ENCODE data around the gene ARRDC1. TPM values are rescaled to one million over a fixed set of nuclear protein-coding genes. Genes with fewer than 3 reads are reported as not detected.

ARRDC1 gene
- total RNA-seq, 1 experiment from 2014 or later, result 13.3 TPM

DNA sequence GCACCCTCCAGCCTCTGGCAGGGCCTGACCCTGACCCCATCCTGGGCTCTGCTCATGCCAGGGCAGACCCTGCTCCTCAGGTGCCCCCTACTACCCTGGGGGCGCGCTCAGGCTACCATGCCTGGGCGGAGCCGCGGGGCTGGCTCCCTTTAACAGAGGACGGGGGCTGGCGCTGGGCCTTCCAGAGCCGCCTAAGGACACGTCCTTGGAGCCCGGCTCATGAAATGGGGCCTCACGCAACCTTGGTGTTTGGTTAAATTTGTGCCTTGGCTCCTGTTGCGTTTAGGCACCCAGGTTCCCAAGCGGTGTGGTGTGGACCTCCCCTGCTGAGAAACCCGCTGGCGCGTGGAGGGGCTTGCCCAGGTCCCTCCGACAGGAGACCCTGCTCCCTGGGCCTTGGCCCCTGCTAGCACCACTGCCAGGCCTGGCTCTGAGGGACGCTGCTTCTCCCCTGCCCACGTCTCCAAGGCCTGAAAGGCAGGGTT, 9.9 kb downstream of the ARRDC1 start:
- H3K27ac ChIP-seq (ENCODE audit: low read depth, low read length, poor library complexity, severe bottlenecking), result no peak overlapping the region
- BruUV-seq (replicated peaks), result no TSS peak
- H3K4me3 ChIP-seq (ENCODE audit: low read depth, low read length, poor library complexity, severe bottlenecking), result no peak overlapping the region
- no peaks in the 10 kb centered on the region for H3K27me3 ChIP-seq (replicated peaks; ENCODE audit: insufficient read depth, low read depth, low read length, poor library complexity)
- no peak for TF ChIP-seq EZH2 (IDR thresholded peaks at IDR 0.05; ENCODE audit: borderline replicate concordance, low read depth, low read length, poor library complexity, severe bottlenecking)
- TF ChIP-seq, protein P1, sequence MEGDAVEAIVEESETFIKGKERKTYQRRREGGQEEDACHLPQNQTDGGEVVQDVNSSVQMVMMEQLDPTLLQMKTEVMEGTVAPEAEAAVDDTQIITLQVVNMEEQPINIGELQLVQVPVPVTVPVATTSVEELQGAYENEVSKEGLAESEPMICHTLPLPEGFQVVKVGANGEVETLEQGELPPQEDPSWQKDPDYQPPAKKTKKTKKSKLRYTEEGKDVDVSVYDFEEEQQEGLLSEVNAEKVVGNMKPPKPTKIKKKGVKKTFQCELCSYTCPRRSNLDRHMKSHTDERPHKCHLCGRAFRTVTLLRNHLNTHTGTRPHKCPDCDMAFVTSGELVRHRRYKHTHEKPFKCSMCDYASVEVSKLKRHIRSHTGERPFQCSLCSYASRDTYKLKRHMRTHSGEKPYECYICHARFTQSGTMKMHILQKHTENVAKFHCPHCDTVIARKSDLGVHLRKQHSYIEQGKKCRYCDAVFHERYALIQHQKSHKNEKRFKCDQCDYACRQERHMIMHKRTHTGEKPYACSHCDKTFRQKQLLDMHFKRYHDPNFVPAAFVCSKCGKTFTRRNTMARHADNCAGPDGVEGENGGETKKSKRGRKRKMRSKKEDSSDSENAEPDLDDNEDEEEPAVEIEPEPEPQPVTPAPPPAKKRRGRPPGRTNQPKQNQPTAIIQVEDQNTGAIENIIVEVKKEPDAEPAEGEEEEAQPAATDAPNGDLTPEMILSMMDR (conservative IDR thresholded peaks at IDR 0.05; ENCODE audit: low read depth, low read length), result no peak
- H3K4me1 ChIP-seq (ENCODE audit: insufficient read depth, low read length, poor library complexity, severe bottlenecking), result peaks cover 4% of the 10 kb centered on the region
- POLR2A ChIA-PET (ENCODE audit: low non-redundant PET), result no interaction called here
- no peaks in the 10 kb centered on the region for H3K9me3 ChIP-seq (ENCODE audit: low read depth, low read length, poor library complexity, severe bottlenecking)
- no peak for DNase-seq (ENCODE audit: low spot score)
- intact Hi-C loops (cut with micrococcal nuclease; ENCODE audit: unreplicated experiment), result no loop called here
- peaks cover 31% of the 10 kb centered on the region for H3K36me3 ChIP-seq (ENCODE audit: insufficient read depth, low read length, poor library complexity, severe bottlenecking)
- CTCF ChIA-PET, result no interaction called here

DNA sequence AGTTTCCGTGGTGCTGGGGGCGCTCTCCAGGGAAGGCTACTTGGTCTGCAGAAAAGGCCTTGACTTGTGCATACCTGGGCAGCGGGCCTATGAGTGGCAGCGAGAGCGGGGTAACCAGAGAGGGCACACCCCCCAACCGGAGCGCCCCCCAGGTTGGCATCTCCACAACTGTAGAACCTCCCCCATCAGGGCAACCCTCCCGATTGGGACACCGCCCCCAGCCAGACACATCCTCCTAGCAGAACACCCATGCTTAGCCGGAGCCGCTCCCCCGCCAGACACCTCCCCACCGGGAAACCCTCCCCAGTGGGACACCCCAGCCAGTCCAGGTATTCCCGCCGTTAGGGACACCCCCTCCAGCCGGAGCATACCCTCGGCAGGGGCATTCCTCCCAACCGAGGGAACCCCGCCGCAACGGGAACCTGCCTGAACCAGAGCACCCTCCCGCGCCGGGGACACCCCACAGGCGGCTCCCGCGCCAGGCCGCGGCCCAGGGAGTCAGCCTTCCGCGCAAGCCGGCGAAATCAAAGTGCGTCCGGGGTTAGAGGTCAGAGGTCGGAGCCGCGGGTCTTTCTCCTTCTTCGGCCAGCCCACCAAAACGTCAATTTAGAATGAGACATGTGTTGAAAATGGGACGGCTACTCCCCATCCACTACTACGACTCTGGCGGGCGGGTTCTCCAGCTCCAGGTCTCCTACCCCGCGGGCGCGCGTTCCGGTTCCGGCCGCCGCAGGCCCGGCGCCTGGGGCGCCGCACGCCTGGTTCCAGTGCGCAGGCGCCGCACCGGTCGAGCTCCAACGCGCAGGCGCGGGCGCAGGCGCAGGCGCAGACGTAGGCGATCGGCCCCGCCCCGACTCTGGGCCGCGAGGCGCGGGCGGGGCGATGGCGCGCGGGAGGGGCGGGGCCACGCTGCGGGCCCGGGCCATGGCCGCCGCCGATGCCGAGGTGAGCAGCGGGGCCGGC, 12.9 kb downstream of the ARRDC1 start, which contains the start of gene EHMT1:
EHMT1 (plus strand) TSS at position 901 of the 963 bp plus-strand sequence; CDS start at position 925, 24 bp downstream.
- peak within 1 kb of the TSS; percentile 99 for H3K4me3 ChIP-seq (ENCODE audit: low read depth, low read length, poor library complexity, severe bottlenecking)
- peaks cover 6% of the 10 kb centered on the region for H3K4me1 ChIP-seq (ENCODE audit: insufficient read depth, low read length, poor library complexity, severe bottlenecking)
- BruUV-seq (replicated peaks), result TSS peak; percentile 74
- intact Hi-C loops (cut with micrococcal nuclease; ENCODE audit: unreplicated experiment), result no loop called here
- H3K36me3 ChIP-seq (ENCODE audit: insufficient read depth, low read length, poor library complexity, severe bottlenecking), result peaks cover 29% of the 10 kb centered on the region
- H3K9me3 ChIP-seq (ENCODE audit: low read depth, low read length, poor library complexity, severe bottlenecking), result no peaks in the 10 kb centered on the region
- peak; percentile 92 for DNase-seq (ENCODE audit: low spot score)
- TF ChIP-seq, protein P1 (conservative IDR thresholded peaks at IDR 0.05; ENCODE audit: low read depth, low read length), result no peak
- no peak for TF ChIP-seq EZH2 (IDR thresholded peaks at IDR 0.05; ENCODE audit: borderline replicate concordance, low read depth, low read length, poor library complexity, severe bottlenecking)
- POLR2A ChIA-PET (ENCODE audit: low non-redundant PET), result interaction anchor here (0.6 kb wide), 1 partner anchor 62 kb away, joined by 3 read pairs; no protein-coding TSS in a partner anchor
- no peaks in the 10 kb centered on the region for H3K27me3 ChIP-seq (replicated peaks; ENCODE audit: insufficient read depth, low read depth, low read length, poor library complexity)
- peak within 1 kb of the TSS; percentile 92 for H3K27ac ChIP-seq (ENCODE audit: low read depth, low read length, poor library complexity, severe bottlenecking)
- CTCF ChIA-PET, result interaction anchor here (0.6 kb wide), 1 partner anchor 9 kb away, joined by 6 read pairs; no protein-coding TSS in a partner anchor

DNA sequence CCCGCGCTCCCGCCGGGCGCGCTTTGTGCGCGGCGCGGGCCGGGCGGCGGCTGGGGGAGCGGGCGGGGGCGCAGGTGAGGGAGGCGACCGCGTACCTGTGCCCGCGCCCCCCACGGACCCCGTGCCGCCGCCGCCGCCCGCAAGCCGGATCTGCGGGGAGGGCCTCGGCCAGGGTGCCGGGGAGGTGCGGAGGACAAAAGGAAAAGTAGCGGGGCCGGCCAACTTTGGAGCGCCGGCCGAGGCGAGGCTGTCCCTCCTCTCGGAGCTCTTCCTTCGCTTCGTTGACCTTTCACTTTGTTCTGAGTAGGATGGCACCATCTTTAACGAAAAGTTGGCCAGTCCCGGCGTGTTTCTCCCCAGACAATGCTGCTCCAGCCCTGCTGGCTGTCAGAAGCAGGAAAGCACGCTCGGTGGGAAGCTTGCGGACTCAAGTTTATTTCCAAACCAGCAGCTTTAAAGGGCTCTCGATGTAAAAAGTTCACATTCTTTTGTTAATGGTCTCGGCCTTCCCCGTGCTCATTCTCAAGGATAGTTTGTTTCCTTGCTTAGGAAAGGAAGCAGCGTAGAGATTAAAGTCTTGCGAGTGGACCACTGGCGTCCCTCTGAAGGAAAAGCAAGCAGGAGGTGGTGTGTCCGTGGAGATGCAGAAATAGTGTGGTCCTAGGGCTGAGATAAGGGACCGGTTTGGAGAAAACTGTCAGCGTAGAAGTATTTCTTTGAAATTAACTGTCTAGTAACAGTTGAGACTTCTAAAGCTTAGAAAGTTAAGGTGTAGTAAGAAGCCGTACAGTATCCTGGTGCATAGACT, 14.0 kb downstream of the ARRDC1 start:
- H3K4me1 ChIP-seq (ENCODE audit: insufficient read depth, low read length, poor library complexity, severe bottlenecking), result peaks cover 6% of the 10 kb centered on the region
- no TSS peak for BruUV-seq (replicated peaks)
- CTCF ChIA-PET, result interaction anchor here (0.6 kb wide), 1 partner anchor 197 kb away, joined by 4 read pairs; the partner anchor contains the start of gene EXD3
- H3K9me3 ChIP-seq (ENCODE audit: low read depth, low read length, poor library complexity, severe bottlenecking), result no peaks in the 10 kb centered on the region
- intact Hi-C loops (cut with micrococcal nuclease; ENCODE audit: unreplicated experiment), result no loop called here
- no peaks in the 10 kb centered on the region for H3K27me3 ChIP-seq (replicated peaks; ENCODE audit: insufficient read depth, low read depth, low read length, poor library complexity)
- DNase-seq (ENCODE audit: low spot score), result peak; percentile 55
- peak overlapping the region; percentile 68 for H3K4me3 ChIP-seq (ENCODE audit: low read depth, low read length, poor library complexity, severe bottlenecking)
- no peak for TF ChIP-seq EZH2 (IDR thresholded peaks at IDR 0.05; ENCODE audit: borderline replicate concordance, low read depth, low read length, poor library complexity, severe bottlenecking)
- peak overlapping the region; percentile 73 for H3K27ac ChIP-seq (ENCODE audit: low read depth, low read length, poor library complexity, severe bottlenecking)
- POLR2A ChIA-PET (ENCODE audit: low non-redundant PET), result no interaction called here
- H3K36me3 ChIP-seq (ENCODE audit: insufficient read depth, low read length, poor library complexity, severe bottlenecking), result peaks cover 20% of the 10 kb centered on the region
